GM18873 (cell line): ENCODE results near the gene HIRIP3.

ENCODE experiments used
- ATAC-seq: cut with Tn5 transposase; IDR thresholded peaks from one replicate; pipeline ENCODE4 v1.9.1; 2021; ENCODE audit warnings: mild to moderate bottlenecking, moderate library complexity, moderate number of reproducible peaks; ENCODE audit not compliant: unreplicated experiment, low FRiP score

Gene HIRIP3

DNA sequence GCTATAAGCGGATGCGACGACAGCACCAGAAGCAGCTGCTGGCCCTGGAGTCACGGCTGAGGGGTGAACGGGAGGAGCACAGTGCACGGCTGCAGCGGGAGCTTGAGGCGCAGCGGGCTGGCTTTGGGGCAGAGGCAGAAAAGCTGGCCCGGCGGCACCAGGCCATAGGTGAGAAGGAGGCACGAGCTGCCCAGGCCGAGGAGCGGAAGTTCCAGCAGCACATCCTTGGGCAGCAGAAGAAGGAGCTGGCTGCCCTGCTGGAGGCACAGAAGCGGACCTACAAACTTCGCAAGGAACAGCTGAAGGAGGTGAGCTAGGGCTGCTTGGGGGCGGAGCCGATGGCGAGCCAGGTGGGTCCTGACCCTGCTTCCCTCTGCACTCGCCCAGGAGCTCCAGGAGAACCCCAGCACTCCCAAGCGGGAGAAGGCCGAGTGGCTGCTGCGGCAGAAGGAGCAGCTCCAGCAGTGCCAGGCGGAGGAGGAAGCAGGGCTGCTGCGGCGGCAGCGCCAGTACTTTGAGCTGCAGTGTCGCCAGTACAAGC, 10.1 kb downstream of the HIRIP3 start:
- no peak for ATAC-seq

- ATAC-seq: no peak
Observed at GRCh38 chr16:29984764-29985147, 10.7 kb downstream of the HIRIP3 start.

DNA sequence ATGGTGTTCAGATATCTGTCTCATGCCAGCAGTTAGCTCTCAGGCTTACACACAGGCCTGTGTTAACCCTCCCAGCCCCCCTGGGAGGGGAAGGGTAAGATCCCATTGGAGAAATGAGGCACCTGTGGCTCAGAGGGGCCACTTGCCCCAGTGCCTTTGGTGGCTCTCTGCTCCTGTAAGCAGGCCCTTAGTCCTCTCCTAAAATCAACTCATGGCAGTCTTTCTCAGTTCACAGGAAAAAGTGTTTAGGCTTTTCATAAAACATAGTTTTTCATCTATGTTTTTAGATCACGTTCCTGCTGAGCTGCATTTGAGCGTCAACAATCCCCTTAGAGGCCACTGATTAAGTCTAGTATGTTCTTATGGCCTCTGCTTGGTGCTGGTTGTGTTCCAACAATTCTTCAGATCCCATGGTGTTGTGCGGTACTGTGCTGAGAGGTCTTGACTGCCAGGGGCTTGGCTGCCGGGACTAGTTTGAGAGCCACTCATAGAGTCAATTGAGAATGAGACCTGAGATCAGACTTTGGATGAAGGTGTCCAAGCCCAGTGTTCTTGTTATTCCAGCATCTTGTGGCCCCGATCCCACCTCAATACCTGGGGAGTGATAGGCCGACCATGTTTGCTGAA, 11.2 kb downstream of the HIRIP3 start:
- no peak for ATAC-seq

- no peak for ATAC-seq
Observed at GRCh38 chr16:29983420-29984136, 11.8 kb downstream of the HIRIP3 start.

DNA sequence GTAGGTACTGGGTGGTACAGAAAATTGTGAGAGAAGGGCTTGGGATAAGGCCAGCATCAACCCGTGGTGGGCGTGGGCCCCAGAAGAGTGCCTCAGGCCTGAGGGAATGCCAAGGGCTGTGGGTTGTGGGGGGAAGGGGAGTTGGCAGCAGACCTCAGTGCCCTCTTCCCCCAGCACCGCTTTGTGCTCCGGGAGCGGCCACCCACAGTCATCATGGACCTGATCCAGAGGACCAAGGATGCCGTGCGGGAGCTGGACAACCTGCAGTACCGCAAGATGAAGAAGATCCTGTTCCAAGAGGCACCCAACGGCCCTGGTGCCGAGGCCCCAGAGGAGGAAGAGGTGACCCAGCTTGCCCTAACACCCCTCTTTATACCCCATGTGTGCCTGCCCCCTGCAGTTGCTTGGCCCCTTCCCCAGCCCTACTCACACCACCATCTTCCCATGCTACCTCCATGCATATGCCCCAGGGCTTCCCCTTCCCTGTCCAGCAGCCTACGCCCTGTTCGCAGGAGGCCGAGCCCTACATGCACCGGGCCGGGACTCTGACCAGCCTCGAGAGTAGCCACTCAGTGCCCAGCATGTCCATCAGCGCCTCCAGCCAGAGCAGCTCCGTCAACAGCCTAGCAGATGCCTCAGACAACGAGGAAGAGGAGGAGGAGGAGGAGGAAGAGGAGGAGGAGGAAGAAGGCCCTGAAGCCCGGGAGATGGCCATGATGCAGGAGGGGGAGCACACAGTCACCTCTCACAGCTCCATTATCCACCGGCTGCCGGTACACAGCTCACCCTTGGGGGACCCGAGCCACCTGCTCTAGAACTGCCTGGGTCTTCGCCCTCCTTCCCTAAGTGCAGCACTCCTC, 12.6 kb downstream of the HIRIP3 start:
- no peak for ATAC-seq

DNA sequence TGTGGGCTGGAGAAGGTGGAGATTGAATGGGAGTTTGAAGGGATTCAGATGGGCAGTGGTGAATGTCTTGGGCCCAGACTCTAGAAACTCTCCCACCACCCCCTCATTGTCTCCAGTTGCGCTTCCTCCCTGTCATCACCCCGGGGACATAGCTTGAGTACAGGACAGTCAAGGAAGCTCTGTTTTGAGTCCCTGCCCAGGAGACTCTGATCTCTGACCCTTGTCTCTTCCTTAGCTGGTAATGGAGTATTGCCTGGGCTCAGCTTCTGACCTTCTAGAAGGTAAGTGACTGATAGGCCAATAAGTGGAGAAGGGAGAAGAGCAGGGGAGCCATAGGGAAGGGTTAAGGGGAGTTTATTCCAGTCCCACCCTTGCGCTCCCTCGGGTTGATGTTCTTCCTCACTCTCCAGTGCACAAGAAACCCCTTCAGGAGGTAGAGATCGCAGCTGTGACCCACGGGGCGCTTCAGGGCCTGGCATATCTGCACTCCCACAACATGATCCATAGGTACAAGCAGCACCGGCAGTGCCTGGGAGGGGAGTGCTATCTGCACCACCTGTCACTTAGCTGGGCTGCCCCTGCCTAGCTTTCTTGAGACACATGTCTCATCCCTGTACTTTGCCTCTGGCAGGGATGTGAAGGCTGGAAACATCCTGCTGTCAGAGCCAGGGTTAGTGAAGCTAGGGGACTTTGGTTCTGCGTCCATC, 16.7 kb downstream of the HIRIP3 start:
- ATAC-seq: no peak

- ATAC-seq: no peak
Observed at GRCh38 chr16:29978081-29978480, 17.3 kb downstream of the HIRIP3 start.

GRCh38 chr16:29977063-29977825, 18.2 kb downstream of the HIRIP3 start:
- no peak for ATAC-seq

DNA sequence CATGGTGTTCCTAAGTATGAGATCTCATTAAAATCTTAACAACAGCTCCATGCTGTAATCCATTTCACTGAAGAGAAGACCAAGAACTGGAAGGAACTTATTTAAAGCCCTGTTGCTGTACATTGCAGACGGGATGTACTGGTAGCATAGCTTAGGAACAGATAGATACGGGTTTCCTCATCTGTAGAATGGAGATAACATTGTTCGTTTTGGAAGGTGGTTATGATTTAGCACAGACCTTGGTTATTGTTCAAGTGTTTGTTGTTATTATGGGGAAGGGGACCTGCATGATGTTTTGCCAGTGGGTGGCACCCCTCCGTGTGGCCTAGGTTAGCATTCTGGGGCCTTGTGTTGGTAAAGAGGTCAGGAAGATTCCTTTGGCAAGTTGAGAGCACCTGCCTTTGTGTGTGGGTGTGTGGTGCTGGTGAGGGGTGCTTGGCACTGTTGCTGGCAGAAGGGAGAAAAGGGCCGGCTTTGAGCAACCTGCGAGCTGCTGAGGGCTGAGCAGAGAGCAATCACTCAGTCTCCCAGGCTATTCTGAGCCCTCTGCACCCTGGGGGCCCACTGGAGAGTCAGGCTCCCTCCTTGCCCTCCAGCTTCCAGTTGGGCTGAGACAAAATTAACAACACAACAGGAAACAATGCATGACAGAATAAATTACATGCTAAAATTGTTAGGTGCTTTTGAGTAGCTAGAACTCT, 19.5 kb downstream of the HIRIP3 start:
- no peak for ATAC-seq

- no peak for ATAC-seq
Observed at GRCh38 chr16:29975134-29975538, 20.3 kb downstream of the HIRIP3 start.

DNA sequence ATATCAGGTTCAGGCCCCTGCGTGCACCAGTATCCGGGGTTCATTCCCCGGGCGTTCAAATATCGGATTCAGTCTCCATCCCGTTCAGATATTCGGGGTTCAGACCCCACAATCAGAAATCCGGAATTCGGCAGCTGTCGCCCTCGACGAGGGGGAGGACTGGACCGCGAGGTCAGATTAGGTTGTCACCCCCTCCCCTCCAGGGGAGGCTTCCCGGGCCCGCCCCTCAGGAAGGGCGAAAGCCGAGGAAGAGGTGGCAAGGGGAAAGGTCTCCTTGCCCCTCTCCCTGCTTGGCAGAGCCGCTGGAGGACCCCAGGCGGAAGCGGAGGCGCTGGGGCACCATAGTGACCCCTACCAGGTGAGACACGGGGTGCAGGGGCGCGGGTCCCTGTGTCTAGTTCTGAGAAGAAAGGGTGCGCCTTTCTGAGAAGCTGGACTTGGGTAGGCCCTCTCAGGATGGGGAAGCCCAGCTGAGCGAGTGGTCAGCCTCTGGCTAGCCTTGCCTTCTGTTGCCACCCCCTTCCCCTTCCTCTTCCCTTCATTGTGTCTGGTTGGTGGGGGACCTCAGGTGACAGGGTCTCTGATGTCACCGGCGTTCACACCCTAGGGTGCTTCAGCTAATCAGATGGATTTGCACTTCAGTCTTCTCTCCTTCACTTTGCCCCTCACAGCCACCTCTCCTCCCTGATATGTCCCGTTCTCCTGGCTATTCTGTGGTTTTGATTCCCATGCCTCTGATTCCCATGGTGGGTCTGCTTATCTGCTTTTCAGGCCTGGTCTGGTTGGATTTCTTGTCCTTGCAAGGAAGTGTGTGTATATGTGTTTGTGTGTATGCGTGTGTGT, 20.9 kb downstream of the HIRIP3 start:
- no peak for ATAC-seq

DNA sequence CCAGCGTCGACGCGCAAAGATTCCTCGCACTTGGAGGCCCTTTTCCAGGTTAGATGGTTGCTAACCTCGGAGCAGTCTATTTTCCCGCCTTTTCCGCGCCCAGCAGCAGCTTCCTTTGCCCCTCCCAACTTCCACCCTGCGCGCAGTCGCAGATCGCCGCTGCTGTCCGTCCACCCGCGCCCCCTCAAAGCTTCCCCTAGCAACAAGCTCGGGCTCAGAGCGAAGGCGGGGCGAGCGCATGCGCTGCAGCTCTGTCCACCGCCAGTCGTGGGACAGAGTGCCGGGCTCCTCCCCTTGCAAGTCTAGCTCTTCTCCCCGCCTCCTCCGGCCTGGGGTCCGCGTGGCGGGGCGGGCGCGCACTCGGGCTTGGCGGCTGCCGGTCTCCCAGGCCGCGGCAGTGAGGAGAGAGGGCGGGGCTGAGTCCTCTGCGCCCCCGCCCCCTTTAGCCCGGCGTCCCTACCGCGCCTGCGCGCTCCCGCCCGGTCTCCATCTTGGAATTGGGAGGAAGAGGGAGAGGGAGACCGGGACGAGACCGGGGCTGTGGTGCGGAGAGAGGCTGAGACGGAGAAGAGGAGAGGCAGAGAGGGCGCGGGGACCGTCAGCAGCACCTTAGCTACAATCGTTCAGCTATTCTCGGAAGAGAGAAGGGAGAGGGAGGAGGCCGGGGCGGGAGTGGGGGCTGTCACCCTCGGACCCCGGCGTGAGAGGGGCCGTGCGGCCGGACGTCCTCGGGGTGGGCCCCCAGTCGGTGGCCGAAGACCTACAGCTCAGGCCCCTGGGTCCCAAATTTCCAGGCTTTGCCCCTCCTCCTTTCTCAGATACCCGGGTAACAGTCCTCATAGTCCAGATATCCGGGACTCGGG, 21.8 kb downstream of the HIRIP3 start, which contains the start of gene TAOK2:
TSS of gene TAOK2 (plus strand) at position 485 of the 863 bp plus-strand sequence. CDS start 3,905 bp downstream, outside the sequence.
- peak; percentile 73 for ATAC-seq

- ATAC-seq: no peak
Observed at GRCh38 chr16:29972992-29973383, 22.4 kb downstream of the HIRIP3 start.

- ATAC-seq: no peak
Observed at GRCh38 chr16:29972500-29972899, 22.9 kb downstream of the HIRIP3 start.

DNA sequence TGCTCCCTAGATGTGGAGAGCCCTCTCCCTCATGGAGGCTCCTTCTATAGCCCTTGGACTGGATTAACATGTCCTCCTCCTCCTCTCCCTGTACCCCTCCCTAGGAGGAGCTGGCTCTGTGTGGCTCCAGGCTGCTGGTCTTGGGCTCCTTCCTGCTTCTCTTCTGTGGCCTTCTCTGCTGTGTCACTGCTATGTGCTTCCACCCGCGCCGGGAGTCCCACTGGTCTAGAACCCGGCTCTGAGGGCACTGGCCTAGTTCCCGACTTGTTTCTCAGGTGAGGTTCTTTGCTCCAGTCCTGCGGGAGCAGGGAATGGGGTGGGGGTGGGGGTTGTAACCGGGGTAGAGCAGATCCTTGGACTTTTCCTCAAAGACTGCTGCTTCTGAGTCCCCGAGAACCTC, 24.1 kb downstream of the HIRIP3 start:
- no peak for ATAC-seq

GRCh38 chr16:29968205-29968604, 27.2 kb downstream of the HIRIP3 start:
- ATAC-seq: no peak

- no peak for ATAC-seq
Observed at GRCh38 chr16:29963021-29963743, 32.2 kb downstream of the HIRIP3 start.
